Testis (tissue), 3 donors: ENCODE measurements around the gene PPM1F. TPM values are rescaled to one million over a fixed set of nuclear protein-coding genes. Genes with fewer than 3 reads are reported as not detected.
"Not testable (repeated sequence)": the region's sequence is repeated elsewhere in the genome, so short reads cannot be mapped to it uniquely, and the experiment has no call there.

Experiments used
- DNase-seq: peaks from one replicate; pipeline ENCODE4 v3.0.0-alpha.2; 2019
- H3K27ac ChIP-seq, 2 donors: fragments of 200-600 bp; sonication (generic); one replicate each; pipeline ENCODE4 v1.5.1; 2019
- H3K27me3 ChIP-seq: fragments of 200-600 bp; sonication (generic); one replicate; pipeline ENCODE4 v1.5.1; 2019
- H3K36me3 ChIP-seq: fragments of 200-600 bp; sonication (generic); one replicate; pipeline ENCODE4 v1.5.1; 2017; ENCODE audit warnings: low read depth; ENCODE audit errors: missing control alignments
- H3K4me1 ChIP-seq: fragments of 200-600 bp; sonication (generic); one replicate; pipeline ENCODE4 v1.5.1; 2019
- H3K4me3 ChIP-seq, 2 donors: fragments of 200-600 bp; sonication (generic); one replicate each; pipeline ENCODE4 v1.5.1; 2017 to 2019
- H3K9me3 ChIP-seq: fragments of 200-600 bp; sonication (generic); one replicate; pipeline ENCODE4 v1.5.1; 2017
- CTCF ChIP-seq, 3 experiments: fragments of 450-650 bp in 2 of 3; fragments of 200-600 bp in 1 of 3; sonication (generic) in 1 of 3; IDR thresholded peaks; one replicate each; pipeline ENCODE4 v1.5.1; 2016 to 2019; ENCODE audit warnings: antibody characterized with exemption in 3 of 3, mild to moderate bottlenecking in 2 of 3, moderate library complexity in 1 of 3
- POLR2A ChIP-seq: fragments of 450-650 bp; IDR thresholded peaks from one replicate; pipeline ENCODE4 v1.6.1; 2017; ENCODE audit warnings: antibody characterized with exemption, mild to moderate bottlenecking, moderate library complexity
- WGBS, 2 donors: methylation state at CpG; one replicate each; pipeline ENCODE4 v1.1.5; 2018; 5-methylcytosine and 5-hydroxymethylcytosine counted together
- intact Hi-C: fragments of 100-400 bp; cut with DNase I; formaldehyde crosslinking; loops from one replicate; pipeline ENCODE4 v1.15.1; 2023; ENCODE audit warnings: low total_unique reads
- polyA plus RNA-seq: library from polyadenylated mRNA; stranded (reverse); fragments of 350-450 nt; fragmentation: Illumina TruSeq; extraction: RNeasy Lipid Tissue Mini Kit (QIAGEN cat#74804); gene quantifications from one replicate; pipeline ENCODE4 v1.2.3, GENCODE V29; 2014; ENCODE audit warnings: low read depth, low replicate concordance; ENCODE audit not compliant: insufficient read depth
- total RNA-seq, 2 donors: library from RNA; depleted of rRNA; stranded (reverse); fragments of >200 nt; gene quantifications; one replicate each; pipeline ENCODE4 v1.2.3, GENCODE V29; 2016

The PPM1F gene
- total and polyA plus RNA-seq, 3 donors from 2014 or later = 17.4 to 22.7 (median 22.4) TPM

DNA sequence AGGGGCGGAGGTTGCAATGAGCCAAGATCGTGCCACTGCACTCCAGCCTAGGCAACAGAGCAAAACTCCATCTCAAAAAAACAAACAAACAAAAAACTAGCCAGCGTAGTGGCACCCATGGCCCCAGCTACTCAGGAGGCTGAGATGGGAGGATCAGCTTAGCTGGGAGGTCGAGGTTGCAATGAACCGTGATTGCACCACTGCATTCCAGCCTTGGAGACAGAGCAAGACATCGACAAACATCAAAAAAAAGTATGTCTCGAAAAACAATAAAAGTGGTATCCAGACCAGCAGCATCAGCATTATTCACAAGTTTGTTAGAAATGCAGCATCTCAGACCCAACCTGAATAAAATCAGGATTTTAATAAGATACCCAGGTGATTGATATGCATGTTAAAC, 79.0 kb downstream of the PPM1F start:
- no peak for TF ChIP-seq POLR2A
- no peak for TF ChIP-seq CTCF (IDR thresholded peaks at IDR 0.05)
- no peaks in the 10 kb centered on the region for H3K4me1 ChIP-seq
- no peaks in the 10 kb centered on the region for H3K9me3 ChIP-seq
- no peaks in the 10 kb centered on the region for H3K27me3 ChIP-seq
- no peak overlapping the region for H3K4me3 ChIP-seq
- no peak for DNase-seq
- WGBS, 2 donors = 89 to 95% methylated on average over 7 of the region's 7 CpGs
- no peak overlapping the region for H3K27ac ChIP-seq
- intact Hi-C loops = no loop called here
- H3K36me3 ChIP-seq = no peaks in the 10 kb centered on the region

DNA sequence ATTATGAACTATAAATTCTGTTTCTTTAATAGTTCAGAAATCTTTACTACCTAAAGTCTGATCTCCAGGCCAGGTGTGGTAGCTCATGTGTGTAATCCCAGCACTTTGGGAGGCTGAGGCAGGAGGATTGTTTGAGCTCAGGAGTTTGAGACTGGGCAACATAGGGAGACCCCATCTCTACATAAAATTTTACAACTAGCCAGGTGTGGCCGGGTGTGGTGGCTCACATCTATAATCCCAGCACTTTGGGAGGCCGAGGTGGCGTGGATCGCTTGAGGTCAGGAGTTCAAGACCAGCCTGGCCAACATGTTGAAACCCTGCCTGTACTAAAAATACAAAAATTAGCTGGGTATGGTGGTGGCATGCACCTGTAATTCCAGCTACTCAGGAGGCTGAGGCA, 79.9 kb downstream of the PPM1F start:
- H3K27me3 ChIP-seq, DNase-seq, H3K4me3 ChIP-seq, H3K27ac ChIP-seq, H3K36me3 ChIP-seq, H3K9me3 ChIP-seq, intact Hi-C loops, H3K4me1 ChIP-seq: not testable (repeated sequence)
- 95 to 96% methylated on average over 4 of the region's 4 CpGs for WGBS, 2 donors

Other genes starting within 250 kb of the PPM1F start
- 100 to 1,000 TPM in 1 of 2 donors, 10 to 100 TPM in 1; 83.6 to 169 TPM for gene YPEL1, start 217.1 kb downstream of the PPM1F start, total RNA-seq
- 168 TPM for gene YPEL1, start 217.1 kb downstream of the PPM1F start, polyA plus RNA-seq
- 100 to 1,000 TPM in 1 of 2 donors, 10 to 100 TPM in 1; 90.2 to 121 TPM for gene MAPK1, start 85.2 kb downstream of the PPM1F start, total RNA-seq
- gene MAPK1, start 85.2 kb downstream of the PPM1F start, polyA plus RNA-seq = 143 TPM
- 10 to 100 TPM; 65.5 to 70.5 TPM for gene TOP3B, start 29.9 kb upstream of the PPM1F start, total RNA-seq
- 19.1 TPM for gene TOP3B, start 29.9 kb upstream of the PPM1F start, polyA plus RNA-seq